Glomerular visceral epithelial cell (primary cell): ENCODE data around the gene EIF5.
A peak's percentile ranks its signal among the peaks of the same experiment; 100 is the strongest.

Experiments
- DNase-seq: peaks from one replicate; pipeline ENCODE4 v3.0.0-alpha.2; 2016; ENCODE audit errors: extremely low spot score

The EIF5 gene

DNA sequence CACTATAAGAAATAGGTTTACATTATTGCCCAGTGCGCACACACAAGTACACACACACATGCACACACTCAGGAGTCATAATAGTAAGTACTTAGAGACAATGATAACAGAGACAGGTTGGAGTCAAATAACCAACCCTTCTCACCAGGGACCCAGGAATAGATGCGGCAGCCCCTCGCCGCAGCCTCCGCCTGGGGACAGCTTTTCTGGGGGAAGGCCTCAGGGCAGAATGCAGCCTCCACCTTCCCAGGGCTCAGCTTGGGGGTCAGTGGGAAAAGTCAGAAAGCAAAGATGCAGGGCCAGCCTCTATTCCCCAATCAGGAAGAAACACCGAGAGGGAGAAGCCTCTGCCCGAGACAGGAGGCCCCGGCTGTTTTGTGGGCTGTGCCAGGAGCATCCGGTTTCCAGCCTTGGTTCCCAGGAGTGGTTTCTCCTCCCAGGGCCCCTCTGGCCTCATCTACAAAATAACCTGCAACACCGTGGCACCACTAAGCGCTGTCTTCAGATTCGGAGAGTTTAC lies 23.4 kb upstream of the EIF5 start:
- no peak for DNase-seq

DNA sequence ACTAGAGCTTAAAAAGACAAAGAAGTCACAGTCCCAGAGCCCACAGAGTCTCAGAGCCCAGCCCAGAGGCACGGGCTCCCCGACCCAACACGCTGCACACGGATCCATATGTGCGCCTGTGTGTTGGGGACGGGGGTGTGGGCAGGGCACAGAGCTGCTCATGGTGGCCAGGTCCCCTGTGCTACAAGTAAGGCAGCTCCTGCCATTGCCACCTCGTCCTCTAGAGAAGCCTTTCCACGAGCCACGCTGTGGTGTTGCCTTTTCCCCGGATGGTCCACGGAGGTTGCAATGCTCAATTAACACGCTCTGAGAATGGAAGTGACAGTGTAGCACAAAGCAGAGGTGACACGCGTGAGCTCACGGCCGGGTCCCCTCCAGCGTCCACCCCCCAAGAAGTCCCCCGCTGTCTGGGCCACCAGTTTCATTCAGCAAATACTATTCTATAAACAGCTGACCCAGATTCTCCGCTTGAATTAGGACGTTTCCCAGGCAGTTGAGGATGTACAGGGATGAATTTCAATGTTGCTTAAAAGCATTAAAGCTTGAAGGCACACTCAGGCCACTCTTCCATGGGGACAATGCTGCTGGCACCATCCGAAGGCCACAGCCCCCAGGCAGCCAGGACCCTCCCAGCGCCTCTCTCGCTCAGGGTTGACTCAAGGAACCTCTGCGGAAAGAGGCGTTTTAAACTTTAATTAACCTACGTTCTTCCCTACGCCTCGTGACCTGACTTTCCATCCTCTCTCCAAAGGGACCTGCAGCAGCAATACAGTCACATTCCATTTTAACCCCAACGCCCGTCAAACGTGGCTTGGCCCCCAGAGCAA lies 22.7 kb upstream of the EIF5 start:
- DNase-seq, result no peak

DNA sequence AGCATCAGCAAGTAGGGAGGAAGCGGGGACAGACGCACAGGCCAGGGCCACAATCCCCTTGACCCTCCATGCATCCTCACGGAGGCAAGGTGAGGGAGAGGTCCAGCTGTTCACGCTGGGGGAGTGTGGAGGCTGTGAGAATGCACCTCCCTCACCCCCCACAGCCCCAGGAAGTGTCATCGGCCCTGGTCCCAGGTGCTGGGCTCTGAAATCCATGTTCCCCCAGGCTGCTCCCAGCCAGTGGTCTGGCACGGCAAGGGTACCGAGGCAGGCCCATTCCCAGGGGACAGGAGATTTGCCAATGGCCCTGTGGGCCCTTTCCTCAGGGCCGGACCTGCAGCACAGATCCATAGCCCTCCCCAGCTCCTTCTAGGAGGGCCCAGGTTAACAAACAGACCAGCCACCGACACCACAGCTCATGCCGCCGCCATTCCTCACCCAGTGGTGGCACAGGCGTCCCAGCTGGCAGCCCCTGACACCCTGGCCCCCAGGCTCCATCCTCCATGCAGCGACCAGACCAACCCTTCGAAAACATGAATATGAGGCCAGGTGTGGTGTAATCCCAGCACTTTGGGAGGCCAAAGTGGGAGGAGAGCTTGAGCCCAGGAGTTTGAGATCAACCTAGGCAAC lies 21.9 kb upstream of the EIF5 start:
- DNase-seq, result no peak

DNA sequence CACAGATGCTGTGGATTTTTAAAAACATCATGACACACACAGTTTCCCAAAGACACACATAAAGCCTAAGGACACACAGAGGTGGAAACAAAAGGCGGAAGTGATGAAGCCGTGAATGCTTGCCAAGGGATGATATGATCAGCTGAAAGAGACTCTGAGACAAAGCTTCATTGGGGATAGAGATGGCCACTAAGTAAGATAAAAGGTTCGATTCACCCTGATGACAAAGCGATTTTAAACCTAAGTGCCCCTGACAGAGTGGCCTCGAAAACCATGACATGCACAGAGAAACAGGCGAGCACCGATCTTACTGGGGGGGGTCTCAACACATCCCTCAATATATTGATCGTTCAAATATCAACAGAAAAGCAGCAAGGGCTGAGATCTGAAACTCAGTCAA lies 20.3 kb upstream of the EIF5 start:
- DNase-seq, result no peak

DNA sequence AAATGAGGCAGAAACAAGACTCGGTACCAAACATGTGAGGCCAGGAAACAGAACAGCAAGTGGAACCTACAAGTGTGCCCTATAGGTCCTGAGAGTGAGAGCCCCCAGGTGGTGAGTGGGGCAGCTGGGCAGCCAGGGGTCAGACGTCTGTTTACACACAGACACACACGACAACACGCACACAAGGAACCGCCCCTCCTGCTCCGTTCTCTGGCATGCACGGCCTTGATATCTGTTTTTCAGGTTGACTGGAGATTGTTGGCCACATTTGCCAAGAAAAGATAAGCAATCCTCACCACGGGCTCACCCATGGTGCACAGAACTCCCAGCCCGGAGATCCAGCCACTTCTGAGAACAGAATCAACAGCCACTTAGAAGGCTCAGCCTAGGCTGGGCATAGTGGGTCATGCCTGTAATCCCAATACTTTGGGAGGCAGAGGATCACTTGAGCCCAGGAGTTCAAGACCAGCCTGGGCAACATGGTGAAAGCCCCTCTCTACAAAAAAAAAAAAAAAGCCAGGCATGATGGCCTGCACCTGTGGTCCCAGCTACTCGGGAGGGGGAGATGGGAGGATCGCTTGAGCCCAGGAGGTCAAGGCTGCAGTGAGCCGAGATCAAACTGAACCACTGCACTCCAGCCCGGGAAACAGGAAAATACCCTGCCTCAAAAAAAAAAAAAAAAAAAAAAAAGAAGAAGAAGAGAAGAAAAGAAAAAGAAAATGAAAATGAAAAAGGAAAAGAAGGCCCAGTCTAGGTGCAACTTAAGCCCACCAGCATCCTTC lies 19.4 kb upstream of the EIF5 start:
- no peak for DNase-seq

DNA sequence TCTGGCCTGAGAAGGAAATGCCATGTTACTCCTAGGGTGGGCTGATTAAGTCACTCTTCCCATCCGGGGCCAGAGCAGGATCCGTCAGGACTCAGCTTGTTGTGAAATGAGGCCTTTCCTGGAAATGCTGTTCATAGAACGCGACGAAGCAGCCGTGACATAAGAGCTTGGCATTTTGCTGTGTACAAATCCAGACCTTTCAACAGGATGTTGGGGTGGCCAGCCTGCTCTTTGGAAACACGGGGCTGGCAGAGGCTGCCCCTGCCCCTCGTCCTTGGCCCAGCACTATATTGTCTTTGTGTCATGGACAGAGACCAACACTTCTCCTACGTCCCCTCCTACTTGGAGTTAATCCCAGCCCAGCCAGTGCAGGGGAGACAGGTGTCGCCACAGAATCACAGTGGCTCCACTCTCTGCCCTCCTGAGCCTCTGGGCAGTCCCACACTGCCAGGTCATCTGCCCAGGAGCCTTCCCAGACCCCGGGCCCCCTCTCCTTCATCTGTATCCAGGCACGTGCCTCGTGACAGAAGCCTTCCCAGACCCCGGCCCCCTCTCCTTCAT lies 18.6 kb upstream of the EIF5 start:
- no peak for DNase-seq

DNA sequence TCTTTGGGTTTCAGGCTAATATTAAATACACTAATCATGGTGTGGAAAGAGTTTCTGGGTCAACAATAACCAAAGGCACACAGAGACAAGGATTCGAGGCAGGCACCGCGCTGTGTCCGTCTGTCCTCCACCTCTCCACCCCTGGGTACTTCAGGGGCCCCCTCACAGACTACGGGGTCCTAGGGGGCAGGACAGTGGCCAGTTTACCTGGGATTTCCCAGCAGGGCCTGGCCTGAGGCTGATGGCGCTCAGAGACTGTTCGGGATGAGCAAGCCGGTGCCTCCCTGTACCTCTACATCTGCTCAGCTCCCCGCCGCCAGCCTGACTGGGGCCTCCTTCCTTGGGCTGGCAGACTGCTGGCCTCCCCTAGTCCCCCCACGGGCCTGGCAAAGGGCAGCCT lies 18.1 kb upstream of the EIF5 start:
- DNase-seq, result no peak

DNA sequence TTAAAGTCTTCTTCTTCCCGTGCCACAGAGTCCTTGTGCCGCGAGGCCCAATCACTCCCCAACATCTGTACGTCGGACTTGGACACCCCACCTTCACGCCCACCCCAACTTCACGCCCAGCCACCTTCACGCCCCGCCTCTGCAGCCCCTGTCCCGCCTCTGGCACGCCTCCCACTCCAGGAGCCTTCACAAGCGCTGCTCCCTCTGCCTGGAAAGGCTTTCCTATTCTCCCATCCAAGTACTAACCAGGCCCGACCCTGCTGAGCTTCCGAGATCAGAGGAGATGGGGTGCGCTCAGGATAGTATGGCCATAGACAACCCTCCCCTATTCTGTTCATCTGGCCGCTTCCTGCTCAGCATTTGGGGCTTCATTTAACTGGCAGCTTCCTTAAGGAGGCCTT lies 17.3 kb upstream of the EIF5 start:
- no peak for DNase-seq

DNA sequence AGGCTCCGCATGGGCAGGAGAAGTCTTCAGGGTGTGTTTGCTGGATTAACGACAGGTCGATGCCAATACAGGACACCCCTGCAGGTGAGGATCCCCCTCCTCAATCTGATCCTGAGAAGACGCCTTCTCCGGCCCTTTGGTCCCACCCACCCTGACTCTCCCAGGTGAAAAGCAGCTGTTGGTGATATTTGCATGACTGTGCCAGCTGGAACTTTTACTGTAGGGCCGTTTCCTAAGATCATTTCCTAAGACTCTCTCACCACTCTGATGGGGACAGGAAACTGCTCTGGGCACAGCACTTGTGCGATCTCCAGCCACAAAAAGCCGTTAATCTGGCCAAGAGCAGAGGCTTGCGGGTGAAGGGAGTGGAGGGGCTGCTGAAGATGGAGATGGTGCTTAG lies 16.8 kb upstream of the EIF5 start:
- DNase-seq, result no peak

DNA sequence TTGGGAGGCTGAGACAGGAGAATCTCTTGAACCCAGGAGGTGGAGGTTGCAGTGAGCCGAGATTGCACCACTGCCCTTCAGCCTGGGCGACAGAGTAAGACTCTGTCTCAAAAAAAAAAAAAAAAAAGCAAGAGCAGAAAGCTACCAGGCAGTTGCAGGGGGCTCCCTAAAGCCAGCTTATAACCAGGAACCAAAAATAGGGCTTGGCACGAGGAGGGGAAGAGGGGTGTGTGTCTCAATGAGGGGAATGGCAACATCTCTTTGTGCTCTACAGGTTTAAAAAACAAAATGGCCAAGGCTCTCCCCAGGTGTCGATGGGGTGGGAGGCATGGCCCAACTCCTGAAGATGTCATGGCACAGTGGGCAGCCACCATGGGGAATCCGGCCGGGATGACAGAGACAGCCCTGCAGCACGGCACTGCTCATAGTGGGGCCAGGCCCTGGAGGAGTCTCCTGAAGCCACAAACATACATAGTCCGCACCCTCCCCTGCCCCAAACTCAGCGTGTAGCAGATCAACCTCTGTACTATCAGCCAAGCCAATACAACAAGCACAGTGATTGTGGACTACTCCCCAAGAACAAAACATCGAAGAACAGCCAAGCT lies 16.0 kb upstream of the EIF5 start:
- DNase-seq, result no peak

DNA sequence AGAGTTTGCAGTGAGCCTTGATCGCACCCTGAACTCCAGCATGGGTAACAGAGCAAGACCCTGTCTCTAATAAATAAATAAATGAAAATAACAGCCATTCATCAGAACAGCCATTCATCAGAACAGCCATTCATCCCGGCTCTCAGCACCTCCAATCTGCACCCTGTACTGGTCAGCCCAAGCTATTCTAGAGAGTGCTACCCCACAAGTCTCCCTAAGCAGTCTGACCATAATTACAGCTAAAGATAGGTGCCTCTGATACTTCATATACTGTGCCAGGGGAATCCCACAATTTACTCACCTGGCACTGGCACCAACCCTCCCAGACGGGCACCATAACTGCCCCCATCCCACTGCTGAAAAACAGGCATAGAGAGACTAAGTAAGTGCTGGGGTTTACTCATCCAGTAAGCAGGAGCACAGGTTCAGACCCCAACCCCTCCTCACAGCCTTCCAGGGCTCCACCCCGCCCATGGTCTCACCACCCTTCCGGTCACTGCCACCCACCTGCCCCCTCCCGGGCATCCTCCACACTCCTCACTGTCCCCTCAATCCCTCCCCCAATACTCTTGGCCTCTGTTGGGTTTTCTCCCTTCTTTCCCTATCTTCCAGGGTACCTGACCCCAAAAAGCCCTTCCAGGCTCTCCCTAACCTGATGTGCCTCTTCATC lies 15.2 kb upstream of the EIF5 start:
- DNase-seq, result no peak

DNA sequence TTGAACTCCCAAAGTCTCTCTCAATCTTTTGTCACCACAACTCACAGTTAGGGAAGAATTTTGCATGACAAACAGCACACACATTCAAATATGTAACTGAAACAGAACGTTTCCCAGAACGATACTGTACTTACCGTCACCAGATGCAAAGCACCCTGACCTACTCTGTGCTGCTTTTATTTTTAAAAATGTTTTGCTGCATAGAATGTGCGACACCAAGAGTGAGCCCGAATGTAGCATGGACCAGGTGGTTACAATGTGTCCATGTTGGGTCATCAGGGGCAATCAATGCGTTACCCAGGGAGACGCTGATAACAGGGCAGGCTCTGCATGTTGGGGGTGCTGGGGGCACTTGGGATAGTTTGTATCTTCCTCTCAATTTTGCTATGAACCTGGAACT lies 14.6 kb upstream of the EIF5 start:
- DNase-seq, result no peak

DNA sequence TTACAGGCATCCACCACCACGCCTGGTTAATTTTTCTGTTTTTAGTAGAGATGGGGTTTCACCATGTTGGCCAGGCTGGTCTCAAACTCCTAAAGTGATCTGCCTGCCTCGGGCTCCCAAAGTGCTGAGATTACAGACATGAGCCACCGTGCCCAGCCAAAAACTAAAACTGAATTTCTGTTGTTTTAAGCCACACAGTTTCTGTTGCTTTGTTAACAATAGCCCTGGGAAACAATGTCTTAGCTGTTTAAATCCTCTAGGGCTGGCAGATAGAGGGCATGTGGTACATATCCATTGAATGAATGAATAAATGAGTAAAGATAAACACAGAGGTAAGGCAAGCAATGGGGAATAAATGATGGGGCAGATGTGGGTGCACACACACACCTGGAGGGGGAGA lies 8.0 kb upstream of the EIF5 start:
- no peak for DNase-seq

DNA sequence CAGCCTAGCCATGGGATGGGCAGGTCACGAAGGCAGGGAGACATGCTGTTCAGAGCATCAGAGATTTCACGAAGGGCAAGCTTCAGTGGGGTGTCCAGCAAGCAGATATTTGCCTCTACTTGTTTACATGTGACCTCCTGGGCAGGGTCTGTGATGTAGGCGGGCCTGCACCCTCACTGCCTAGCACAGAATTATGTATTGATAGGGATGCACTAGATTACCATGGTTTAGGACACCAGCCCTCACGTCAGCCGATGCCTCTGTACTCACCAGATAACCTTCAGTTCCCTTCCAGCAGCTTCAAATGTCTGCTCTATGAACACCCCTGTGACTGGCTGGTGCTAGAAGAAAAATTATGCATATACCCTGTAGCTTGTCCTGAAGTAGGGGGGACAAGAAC lies 5.1 kb upstream of the EIF5 start:
- DNase-seq, result no peak

DNA sequence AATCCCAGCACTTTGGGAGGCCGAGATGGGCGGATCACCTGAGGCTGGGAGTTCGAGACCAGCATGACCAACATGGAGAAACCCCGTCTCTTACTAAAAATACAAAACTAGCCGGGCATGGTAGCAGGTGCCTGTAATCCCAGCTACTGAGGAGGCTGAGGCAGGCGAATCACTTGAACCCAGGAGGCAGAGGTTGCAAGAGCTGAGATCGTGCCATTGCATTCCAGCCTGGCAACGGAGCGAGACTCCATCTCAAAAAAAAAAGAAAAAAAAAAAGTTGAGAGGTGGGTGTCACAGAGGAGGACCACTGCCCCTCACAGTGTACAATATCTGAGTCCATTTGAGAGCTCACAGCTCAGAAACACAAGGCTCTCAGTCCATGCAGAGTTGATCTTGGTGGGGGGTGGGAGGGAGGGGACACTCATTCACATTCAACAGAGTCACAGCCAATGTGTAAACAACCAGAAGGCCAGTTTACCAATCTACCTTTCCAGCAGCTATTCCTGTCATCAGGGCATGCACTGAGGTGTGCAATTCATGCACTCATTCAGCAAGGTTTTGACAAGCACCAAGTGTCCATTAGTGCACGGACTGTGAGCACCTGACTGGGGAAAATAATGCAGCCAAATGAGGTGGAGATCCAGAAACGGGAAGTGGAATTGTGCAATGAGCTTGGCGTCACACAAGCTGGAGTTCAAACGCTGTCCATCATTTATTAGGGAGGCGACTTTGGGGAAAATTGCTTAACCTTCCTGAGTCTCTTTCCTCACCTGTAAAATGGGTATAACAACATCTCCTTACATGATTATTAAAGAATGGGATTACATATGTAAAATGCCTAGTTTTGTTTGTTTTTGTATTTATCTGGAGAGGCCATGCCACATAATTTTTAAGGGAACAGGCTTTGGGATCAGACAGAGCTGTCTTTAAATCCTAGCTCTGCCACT lies 4.4 kb upstream of the EIF5 start:
- DNase-seq, result peak; percentile 26

DNA sequence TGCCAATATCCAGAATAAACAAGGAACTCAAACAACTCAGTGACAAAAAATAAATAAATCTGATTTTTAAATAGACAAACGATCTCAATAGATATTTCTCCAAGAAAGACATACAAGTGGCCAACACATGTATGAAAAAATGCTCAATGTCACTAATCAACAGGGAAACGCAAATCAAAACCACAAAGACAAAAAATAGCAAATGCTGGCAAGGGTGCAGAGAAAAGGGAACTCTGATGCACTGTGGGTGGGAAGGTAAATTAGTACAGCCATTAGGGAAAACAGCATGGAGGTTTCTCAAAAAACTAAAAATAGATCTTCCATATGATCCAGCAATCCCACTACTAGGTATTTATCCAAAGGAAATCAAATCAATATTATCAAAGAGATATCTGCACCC lies 3.5 kb upstream of the EIF5 start:
- DNase-seq, result no peak

DNA sequence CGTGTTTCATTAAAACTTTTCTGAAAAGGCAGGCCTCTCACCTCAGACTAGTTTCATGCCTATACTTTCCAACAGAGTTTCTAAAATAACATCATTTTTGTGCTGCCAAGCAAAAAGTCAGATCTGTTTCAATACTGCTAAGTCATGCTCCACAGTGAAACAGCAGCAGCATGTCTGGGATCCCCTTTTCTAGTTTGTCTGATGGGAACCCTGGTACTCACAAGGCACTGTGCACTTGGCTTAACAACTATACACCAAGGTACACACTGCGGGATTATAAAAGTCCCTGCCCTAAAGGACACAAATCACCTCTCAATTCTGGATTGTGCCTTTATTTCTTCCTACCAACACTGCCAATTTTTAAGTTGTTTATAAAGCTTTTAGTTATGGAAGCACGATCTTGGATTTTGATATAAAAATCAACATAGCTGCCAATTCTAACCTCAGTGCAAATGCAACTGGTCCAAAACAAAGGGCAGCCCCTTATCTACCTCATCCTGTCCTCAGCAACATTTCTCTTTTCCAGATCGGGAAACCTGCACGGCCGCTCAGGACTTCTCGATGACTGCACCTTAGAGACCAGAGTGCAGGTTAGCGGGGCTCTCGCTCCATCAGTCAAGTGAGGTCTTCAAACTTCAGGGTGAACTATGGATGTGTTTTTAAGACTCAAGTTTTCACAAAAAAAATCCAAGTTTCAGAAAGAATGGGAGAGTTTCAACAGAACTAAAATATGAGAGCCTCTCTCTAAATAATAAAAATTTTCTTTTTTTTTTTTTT lies 1.7 kb upstream of the EIF5 start:
- DNase-seq, result no peak

DNA sequence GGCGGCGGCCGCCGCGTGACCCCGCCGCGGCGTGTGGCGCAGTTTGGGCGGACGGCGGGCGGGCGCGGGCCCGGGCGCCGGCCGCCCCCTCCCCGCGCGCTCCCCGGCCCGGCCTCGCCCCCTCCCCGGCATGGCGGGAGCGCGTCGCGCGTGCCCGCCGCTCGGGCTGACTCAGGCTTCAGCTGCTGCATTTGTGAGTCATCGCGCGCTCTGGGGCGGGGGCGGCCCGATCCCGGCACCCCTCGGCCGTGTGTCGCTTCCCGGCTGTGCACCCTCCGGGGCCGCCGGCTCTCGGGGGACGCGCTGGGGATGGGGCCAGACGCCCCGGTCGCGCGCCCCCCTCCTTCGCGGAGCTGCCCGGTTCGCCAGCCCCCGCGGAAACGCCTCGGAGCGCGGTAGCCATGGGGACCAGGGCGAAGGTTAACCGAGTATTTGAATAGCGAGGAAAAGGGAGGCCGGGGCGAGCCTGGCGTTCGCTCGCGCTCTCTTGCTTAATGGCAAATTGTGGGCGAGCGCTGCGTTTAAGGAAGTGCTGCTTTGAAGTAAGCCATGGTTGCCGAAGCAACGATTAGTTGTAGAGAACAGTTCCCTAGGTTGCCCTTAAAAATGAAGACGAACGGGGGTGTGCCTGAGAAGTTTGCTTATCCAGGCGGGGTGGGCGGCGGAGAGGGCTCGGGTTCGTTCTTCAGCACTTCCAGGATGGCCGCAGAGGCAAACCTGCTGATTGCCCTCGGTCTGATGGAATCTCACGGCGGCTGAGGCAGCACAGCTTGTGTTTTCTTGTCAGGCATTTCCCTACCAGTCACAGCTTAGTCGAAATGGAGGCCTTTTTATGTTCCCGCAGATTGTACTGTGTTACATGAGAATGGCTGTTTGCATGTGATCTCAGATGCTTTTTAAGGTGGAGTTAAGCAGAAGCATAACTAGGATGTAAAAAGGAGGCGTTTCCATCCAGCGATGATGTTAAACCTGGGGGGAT lies 896 bp downstream of the EIF5 start:
- peak; percentile 75 for DNase-seq
